ENCODE measurements around the gene SLC1A2.
A peak's percentile ranks its signal among the peaks of the same experiment; 100 is the strongest.

Gene SLC1A2

GRCh38 chr11:35419184-35419829, at the start of gene SLC1A2:
SLC1A2 (minus strand) TSS chr11:35419558; CDS start chr11:35418966, 592 bp downstream.
- H3K4me2 ChIP-seq (ENCODE audit: low read depth, low read length, poor library complexity, severe bottlenecking), result no peak within 1 kb of the TSS
- TF ChIP-seq, protein P1, sequence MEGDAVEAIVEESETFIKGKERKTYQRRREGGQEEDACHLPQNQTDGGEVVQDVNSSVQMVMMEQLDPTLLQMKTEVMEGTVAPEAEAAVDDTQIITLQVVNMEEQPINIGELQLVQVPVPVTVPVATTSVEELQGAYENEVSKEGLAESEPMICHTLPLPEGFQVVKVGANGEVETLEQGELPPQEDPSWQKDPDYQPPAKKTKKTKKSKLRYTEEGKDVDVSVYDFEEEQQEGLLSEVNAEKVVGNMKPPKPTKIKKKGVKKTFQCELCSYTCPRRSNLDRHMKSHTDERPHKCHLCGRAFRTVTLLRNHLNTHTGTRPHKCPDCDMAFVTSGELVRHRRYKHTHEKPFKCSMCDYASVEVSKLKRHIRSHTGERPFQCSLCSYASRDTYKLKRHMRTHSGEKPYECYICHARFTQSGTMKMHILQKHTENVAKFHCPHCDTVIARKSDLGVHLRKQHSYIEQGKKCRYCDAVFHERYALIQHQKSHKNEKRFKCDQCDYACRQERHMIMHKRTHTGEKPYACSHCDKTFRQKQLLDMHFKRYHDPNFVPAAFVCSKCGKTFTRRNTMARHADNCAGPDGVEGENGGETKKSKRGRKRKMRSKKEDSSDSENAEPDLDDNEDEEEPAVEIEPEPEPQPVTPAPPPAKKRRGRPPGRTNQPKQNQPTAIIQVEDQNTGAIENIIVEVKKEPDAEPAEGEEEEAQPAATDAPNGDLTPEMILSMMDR (conservative IDR thresholded peaks at IDR 0.05; ENCODE audit: low read length), result no peak
- TF ChIP-seq EZH2phosphoT487 (IDR thresholded peaks at IDR 0.05; ENCODE audit: borderline replicate concordance), result no peak
- no peaks in the 10 kb centered on the region for H3K36me3 ChIP-seq (ENCODE audit: insufficient read depth, low read length)
- no peaks in the 10 kb centered on the region for H4K20me1 ChIP-seq (ENCODE audit: insufficient read depth, low read length, poor library complexity, severe bottlenecking)
- H3K4me3 ChIP-seq (ENCODE audit: low read length, poor library complexity, severe bottlenecking), result no peak within 1 kb of the TSS
- H3K9ac ChIP-seq (ENCODE audit: low read depth, low read length, poor library complexity, severe bottlenecking), result no peak within 1 kb of the TSS
- no peaks in the 10 kb centered on the region for H3K9me3 ChIP-seq (ENCODE audit: insufficient read depth, low read depth, low read length)
- no peaks in the 10 kb centered on the region for H3K4me1 ChIP-seq (ENCODE audit: insufficient read depth, low read length, poor library complexity, severe bottlenecking)
- no peak within 1 kb of the TSS for H2AFZ ChIP-seq (ENCODE audit: low read length)
- no peaks in the 10 kb centered on the region for H3F3A ChIP-seq (ENCODE audit: low read depth)
- H3K9me2 ChIP-seq (replicated peaks; ENCODE audit: low read depth, low read length), result no peaks in the 10 kb centered on the region
- peaks cover 7% of the 10 kb centered on the region for H3K27me3 ChIP-seq (ENCODE audit: insufficient read depth, low read length, poor library complexity, severe bottlenecking)
- no peaks in the 10 kb centered on the region for H3K79me2 ChIP-seq (ENCODE audit: insufficient read depth, low read length)

DNA sequence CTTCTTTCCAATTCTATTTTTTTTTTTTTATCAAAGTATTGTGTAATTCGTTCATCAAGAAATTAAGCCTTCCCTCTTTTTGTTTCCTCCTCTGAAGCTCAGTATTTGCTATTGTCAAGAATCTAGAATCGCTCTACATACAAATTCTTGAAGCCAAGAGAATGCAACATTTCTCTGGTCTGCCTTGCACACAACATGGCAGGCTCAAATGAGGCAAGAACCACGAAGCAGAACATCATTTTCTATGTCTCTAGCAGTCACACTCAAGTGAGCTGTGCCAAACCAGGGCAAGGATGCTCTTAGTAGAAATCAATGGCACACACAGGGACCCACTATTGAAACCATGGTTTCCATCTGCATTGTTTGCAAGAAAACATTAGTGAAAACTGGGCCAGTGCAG, 46.7 kb upstream of the SLC1A2 start:
- Histone ChIP-seq H3K79me2 (ENCODE audit: insufficient read depth, low read length) (no peaks in the 10 kb centered on the region), H3K9me2 (replicated peaks; ENCODE audit: low read depth, low read length) (no peaks in the 10 kb centered on the region), H3K4me2 (ENCODE audit: low read depth, low read length, poor library complexity, severe bottlenecking) (no peak overlapping the region), H3K9me3 (ENCODE audit: insufficient read depth, low read depth, low read length) (no peaks in the 10 kb centered on the region), H3F3A (ENCODE audit: low read depth) (no peaks in the 10 kb centered on the region), H3K36me3 (ENCODE audit: insufficient read depth, low read length) (no peaks in the 10 kb centered on the region), H4K20me1 (ENCODE audit: insufficient read depth, low read length, poor library complexity, severe bottlenecking) (no peaks in the 10 kb centered on the region), H3K4me3 (ENCODE audit: low read length, poor library complexity, severe bottlenecking) (no peak overlapping the region), H3K27me3 (ENCODE audit: insufficient read depth, low read length, poor library complexity, severe bottlenecking) (no peaks in the 10 kb centered on the region), H3K4me1 (ENCODE audit: insufficient read depth, low read length, poor library complexity, severe bottlenecking) (no peaks in the 10 kb centered on the region), H2AFZ (ENCODE audit: low read length) (no peak overlapping the region), H3K9ac (ENCODE audit: low read depth, low read length, poor library complexity, severe bottlenecking) (no peak overlapping the region)
- TF ChIP-seq, protein P1 (conservative IDR thresholded peaks at IDR 0.05; ENCODE audit: low read length), result no peak
- TF ChIP-seq EZH2phosphoT487 (IDR thresholded peaks at IDR 0.05; ENCODE audit: borderline replicate concordance), result no peak

GRCh38 chr11:35464308-35464707, 45.0 kb upstream of the SLC1A2 start:
- Histone ChIP-seq H3K9ac (ENCODE audit: low read depth, low read length, poor library complexity, severe bottlenecking) (no peak overlapping the region), H4K20me1 (ENCODE audit: insufficient read depth, low read length, poor library complexity, severe bottlenecking) (no peaks in the 10 kb centered on the region), H3F3A (ENCODE audit: low read depth) (no peaks in the 10 kb centered on the region), H3K27me3 (ENCODE audit: insufficient read depth, low read length, poor library complexity, severe bottlenecking) (no peaks in the 10 kb centered on the region), H3K9me2 (replicated peaks; ENCODE audit: low read depth, low read length) (no peaks in the 10 kb centered on the region), H3K4me3 (ENCODE audit: low read length, poor library complexity, severe bottlenecking) (no peak overlapping the region), H3K79me2 (ENCODE audit: insufficient read depth, low read length) (no peaks in the 10 kb centered on the region), H3K36me3 (ENCODE audit: insufficient read depth, low read length) (no peaks in the 10 kb centered on the region), H3K4me2 (ENCODE audit: low read depth, low read length, poor library complexity, severe bottlenecking) (no peak overlapping the region), H2AFZ (ENCODE audit: low read length) (no peak overlapping the region), H3K9me3 (ENCODE audit: insufficient read depth, low read depth, low read length) (no peaks in the 10 kb centered on the region), H3K4me1 (ENCODE audit: insufficient read depth, low read length, poor library complexity, severe bottlenecking) (no peaks in the 10 kb centered on the region)
- TF ChIP-seq EZH2phosphoT487 (IDR thresholded peaks at IDR 0.05; ENCODE audit: borderline replicate concordance), result no peak
- TF ChIP-seq, protein P1 (conservative IDR thresholded peaks at IDR 0.05; ENCODE audit: low read length), result peak; percentile 33; the same call in 1 of the 2 replicates

Data from Loucy (cell line).